ENCODE data around the gene RHO. TPM values are rescaled to one million over a fixed set of nuclear protein-coding genes. Genes with fewer than 3 reads are reported as not detected.

Gene RHO
- total and polyA plus RNA-seq, 10 of the 15 experiments (the other 5 are each of a cell fraction or from before 2014, with no cell fraction given), result not detected

DNA sequence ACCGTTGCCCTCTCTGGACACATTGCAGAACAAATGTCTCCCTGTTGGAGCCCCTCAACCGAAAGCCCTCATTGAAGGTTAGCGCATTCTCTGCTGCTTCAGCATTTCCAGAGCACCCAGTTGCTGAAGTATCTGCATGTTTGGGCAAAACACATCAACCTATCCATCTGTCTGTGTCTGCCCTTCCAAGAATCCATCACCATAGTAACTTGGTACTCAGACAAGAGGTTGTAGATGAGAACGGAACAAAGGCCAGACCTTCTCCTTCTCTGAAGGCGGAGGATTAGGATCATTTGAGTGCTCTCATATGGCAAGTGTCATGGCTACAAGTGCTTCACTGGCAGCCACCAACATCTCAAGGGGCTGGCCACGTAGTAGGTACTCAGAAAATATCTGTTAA is 23.1 kb upstream of the RHO start:
- in situ Hi-C loops (cut with MboI), result no loop called here
- FAIRE-seq, result no peak
- no peaks in the 10 kb centered on the region for H3K4me1 ChIP-seq (ENCODE audit: control insufficient read depth, insufficient read depth, low read length)
- H3K36me3 ChIP-seq (ENCODE audit: control insufficient read depth in 2 of 2, insufficient read depth in 2 of 2, low read length in 1 of 2), result no peaks in the 10 kb centered on the region; a peak in 1 of 4 replicates
- ChIA-PET RAD21 (ENCODE audit: unreplicated experiment) (interaction anchor here (1.0 kb wide), 1 partner anchor 15 kb away, joined by 3 read pairs; no protein-coding TSS in a partner anchor), CTCF (no interaction called here), POLR2A (no interaction called here), SMC1A (ENCODE audit: uncharacterized antibody, unreplicated experiment) (no interaction called here)
- no peak for ATAC-seq
- no peak overlapping the region for H3K9ac ChIP-seq (ENCODE audit: control insufficient read depth, insufficient read depth, low read length)
- H3K79me2 ChIP-seq (ENCODE audit: control insufficient read depth, insufficient read depth, low read length), result no peaks in the 10 kb centered on the region
- no peak overlapping the region for H3K27ac ChIP-seq (ENCODE audit: control insufficient read depth, insufficient read depth)
- no peaks in the 10 kb centered on the region for H3K27me3 ChIP-seq (replicated peaks in 1 of 2; ENCODE audit: control insufficient read depth in 2 of 2, insufficient read depth in 2 of 2, low read length in 1 of 2)
- H3K4me3 ChIP-seq, result no peak overlapping the region
- WGBS (ENCODE audit: insufficient coverage, insufficient replicate concordance, low lambda C conversion rate, missing lambda C conversion rate), result 80% methylated on average over 6 of the region's 6 CpGs
- DNase-seq (ENCODE audit: low read depth, low spot score), result no peak
- no peaks in the 10 kb centered on the region for H3K9me3 ChIP-seq (replicated peaks; ENCODE audit: control insufficient read depth, insufficient read depth, low read length)
- intact Hi-C loops (cut with micrococcal nuclease; ENCODE audit: unreplicated experiment), result no loop called here
- H4K20me1 ChIP-seq (ENCODE audit: control insufficient read depth, insufficient read depth), result no peaks in the 10 kb centered on the region
- H2AFZ ChIP-seq (ENCODE audit: control insufficient read depth, low read depth, low read length), result no peak overlapping the region
- TF ChIP-seq NR2C1 (IDR thresholded peaks at IDR 0.05) (no peak), ATF7 (IDR thresholded peaks at IDR 0.05; ENCODE audit: low read depth) (no peak), RAD21 (IDR thresholded peaks at IDR 0.05; ENCODE audit: insufficient read depth, low read depth, low read length) (no peak), RFX5 (IDR thresholded peaks at IDR 0.05; ENCODE audit: low read depth, low read length) (no peak), CHD1 (IDR thresholded peaks at IDR 0.05; ENCODE audit: low read depth, low read length) (no peak), HDAC2 (IDR thresholded peaks at IDR 0.05) (no peak), NR2F1 (conservative IDR thresholded peaks at IDR 0.05) (no peak), YBX1 (IDR thresholded peaks at IDR 0.05) (no peak), MEF2B (IDR thresholded peaks at IDR 0.05; ENCODE audit: partially characterized antibody, poor library complexity, severe bottlenecking) (no peak), BMI1 (IDR thresholded peaks at IDR 0.05; ENCODE audit: borderline replicate concordance) (no peak), RBBP5 (conservative IDR thresholded peaks at IDR 0.05) (no peak), SREBF1 (IDR thresholded peaks at IDR 0.05; ENCODE audit: low read length) (no peak)
- TF ChIP-seq, protein P1, sequence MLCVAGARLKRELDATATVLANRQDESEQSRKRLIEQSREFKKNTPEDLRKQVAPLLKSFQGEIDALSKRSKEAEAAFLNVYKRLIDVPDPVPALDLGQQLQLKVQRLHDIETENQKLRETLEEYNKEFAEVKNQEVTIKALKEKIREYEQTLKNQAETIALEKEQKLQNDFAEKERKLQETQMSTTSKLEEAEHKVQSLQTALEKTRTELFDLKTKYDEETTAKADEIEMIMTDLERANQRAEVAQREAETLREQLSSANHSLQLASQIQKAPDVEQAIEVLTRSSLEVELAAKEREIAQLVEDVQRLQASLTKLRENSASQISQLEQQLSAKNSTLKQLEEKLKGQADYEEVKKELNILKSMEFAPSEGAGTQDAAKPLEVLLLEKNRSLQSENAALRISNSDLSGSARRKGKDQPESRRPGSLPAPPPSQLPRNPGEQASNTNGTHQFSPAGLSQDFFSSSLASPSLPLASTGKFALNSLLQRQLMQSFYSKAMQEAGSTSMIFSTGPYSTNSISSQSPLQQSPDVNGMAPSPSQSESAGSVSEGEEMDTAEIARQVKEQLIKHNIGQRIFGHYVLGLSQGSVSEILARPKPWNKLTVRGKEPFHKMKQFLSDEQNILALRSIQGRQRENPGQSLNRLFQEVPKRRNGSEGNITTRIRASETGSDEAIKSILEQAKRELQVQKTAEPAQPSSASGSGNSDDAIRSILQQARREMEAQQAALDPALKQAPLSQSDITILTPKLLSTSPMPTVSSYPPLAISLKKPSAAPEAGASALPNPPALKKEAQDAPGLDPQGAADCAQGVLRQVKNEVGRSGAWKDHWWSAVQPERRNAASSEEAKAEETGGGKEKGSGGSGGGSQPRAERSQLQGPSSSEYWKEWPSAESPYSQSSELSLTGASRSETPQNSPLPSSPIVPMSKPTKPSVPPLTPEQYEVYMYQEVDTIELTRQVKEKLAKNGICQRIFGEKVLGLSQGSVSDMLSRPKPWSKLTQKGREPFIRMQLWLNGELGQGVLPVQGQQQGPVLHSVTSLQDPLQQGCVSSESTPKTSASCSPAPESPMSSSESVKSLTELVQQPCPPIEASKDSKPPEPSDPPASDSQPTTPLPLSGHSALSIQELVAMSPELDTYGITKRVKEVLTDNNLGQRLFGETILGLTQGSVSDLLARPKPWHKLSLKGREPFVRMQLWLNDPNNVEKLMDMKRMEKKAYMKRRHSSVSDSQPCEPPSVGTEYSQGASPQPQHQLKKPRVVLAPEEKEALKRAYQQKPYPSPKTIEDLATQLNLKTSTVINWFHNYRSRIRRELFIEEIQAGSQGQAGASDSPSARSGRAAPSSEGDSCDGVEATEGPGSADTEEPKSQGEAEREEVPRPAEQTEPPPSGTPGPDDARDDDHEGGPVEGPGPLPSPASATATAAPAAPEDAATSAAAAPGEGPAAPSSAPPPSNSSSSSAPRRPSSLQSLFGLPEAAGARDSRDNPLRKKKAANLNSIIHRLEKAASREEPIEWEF (IDR thresholded peaks at IDR 0.05; ENCODE audit: insufficient replicate concordance, low read depth, low read length), result no peak
- TF ChIP-seq, protein P2, sequence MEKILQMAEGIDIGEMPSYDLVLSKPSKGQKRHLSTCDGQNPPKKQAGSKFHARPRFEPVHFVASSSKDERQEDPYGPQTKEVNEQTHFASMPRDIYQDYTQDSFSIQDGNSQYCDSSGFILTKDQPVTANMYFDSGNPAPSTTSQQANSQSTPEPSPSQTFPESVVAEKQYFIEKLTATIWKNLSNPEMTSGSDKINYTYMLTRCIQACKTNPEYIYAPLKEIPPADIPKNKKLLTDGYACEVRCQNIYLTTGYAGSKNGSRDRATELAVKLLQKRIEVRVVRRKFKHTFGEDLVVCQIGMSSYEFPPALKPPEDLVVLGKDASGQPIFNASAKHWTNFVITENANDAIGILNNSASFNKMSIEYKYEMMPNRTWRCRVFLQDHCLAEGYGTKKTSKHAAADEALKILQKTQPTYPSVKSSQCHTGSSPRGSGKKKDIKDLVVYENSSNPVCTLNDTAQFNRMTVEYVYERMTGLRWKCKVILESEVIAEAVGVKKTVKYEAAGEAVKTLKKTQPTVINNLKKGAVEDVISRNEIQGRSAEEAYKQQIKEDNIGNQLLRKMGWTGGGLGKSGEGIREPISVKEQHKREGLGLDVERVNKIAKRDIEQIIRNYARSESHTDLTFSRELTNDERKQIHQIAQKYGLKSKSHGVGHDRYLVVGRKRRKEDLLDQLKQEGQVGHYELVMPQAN (conservative IDR thresholded peaks at IDR 0.05), result no peak
- TF ChIP-seq, protein P3, sequence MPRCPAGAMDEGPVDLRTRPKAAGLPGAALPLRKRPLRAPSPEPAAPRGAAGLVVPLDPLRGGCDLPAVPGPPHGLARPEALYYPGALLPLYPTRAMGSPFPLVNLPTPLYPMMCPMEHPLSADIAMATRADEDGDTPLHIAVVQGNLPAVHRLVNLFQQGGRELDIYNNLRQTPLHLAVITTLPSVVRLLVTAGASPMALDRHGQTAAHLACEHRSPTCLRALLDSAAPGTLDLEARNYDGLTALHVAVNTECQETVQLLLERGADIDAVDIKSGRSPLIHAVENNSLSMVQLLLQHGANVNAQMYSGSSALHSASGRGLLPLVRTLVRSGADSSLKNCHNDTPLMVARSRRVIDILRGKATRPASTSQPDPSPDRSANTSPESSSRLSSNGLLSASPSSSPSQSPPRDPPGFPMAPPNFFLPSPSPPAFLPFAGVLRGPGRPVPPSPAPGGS (IDR thresholded peaks at IDR 0.05; ENCODE audit: borderline replicate concordance, insufficient read depth, low read depth, low read length, poor library complexity, severe bottlenecking), result no peak
- H3K4me2 ChIP-seq (ENCODE audit: control insufficient read depth, insufficient read depth), result no peak overlapping the region
- no TSS peak for BruUV-seq (replicated peaks)

Data from GM12878 (cell line).